ENCODE data around the gene IGSF23. TPM values are rescaled to one million over a fixed set of nuclear protein-coding genes. Genes with fewer than 3 reads are reported as not detected.
"Not testable (repeated sequence)": the region's sequence is repeated elsewhere in the genome, so short reads cannot be mapped to it uniquely, and the experiment has no call there.

The IGSF23 gene
- total RNA-seq, 1 experiment from 2014 or later: not detected

- DNase-seq (ENCODE audit: low spot score): no peak
- Histone ChIP-seq H3K4me1 (ENCODE audit: insufficient read depth, low read length, poor library complexity, severe bottlenecking) (no peaks in the 10 kb centered on the region), H3K27ac (ENCODE audit: low read depth, low read length, poor library complexity, severe bottlenecking) (no peak overlapping the region), H3K9me3 (ENCODE audit: low read depth, low read length, poor library complexity, severe bottlenecking) (no peaks in the 10 kb centered on the region), H3K4me3 (ENCODE audit: low read depth, low read length, poor library complexity, severe bottlenecking) (no peak overlapping the region), H3K27me3 (replicated peaks; ENCODE audit: insufficient read depth, low read depth, low read length, poor library complexity) (no peaks in the 10 kb centered on the region), H3K36me3 (ENCODE audit: insufficient read depth, low read length, poor library complexity, severe bottlenecking) (no peaks in the 10 kb centered on the region)
- CTCF ChIA-PET: no interaction called here
- POLR2A ChIA-PET (ENCODE audit: low non-redundant PET): no interaction called here
- TF ChIP-seq EZH2 (IDR thresholded peaks at IDR 0.05; ENCODE audit: borderline replicate concordance, low read depth, low read length, poor library complexity, severe bottlenecking) (no peak), CTCF (conservative IDR thresholded peaks at IDR 0.05; ENCODE audit: low read depth, low read length) (no peak)
- intact Hi-C loops (cut with micrococcal nuclease; ENCODE audit: unreplicated experiment): no loop called here
- no TSS peak for BruUV-seq (replicated peaks)
Observed at GRCh38 chr19:44628793-44629192, 15.4 kb downstream of the IGSF23 start.

GRCh38 chr19:44631611-44632010 is 18.2 kb downstream of the IGSF23 start:
- H3K27ac ChIP-seq (ENCODE audit: low read depth, low read length, poor library complexity, severe bottlenecking); CTCF ChIA-PET; POLR2A ChIA-PET (ENCODE audit: low non-redundant PET); BruUV-seq (replicated peaks); H3K27me3 ChIP-seq (replicated peaks; ENCODE audit: insufficient read depth, low read depth, low read length, poor library complexity); H3K36me3 ChIP-seq (ENCODE audit: insufficient read depth, low read length, poor library complexity, severe bottlenecking); intact Hi-C loops (cut with micrococcal nuclease; ENCODE audit: unreplicated experiment); H3K4me3 ChIP-seq (ENCODE audit: low read depth, low read length, poor library complexity, severe bottlenecking); DNase-seq (ENCODE audit: low spot score); H3K9me3 ChIP-seq (ENCODE audit: low read depth, low read length, poor library complexity, severe bottlenecking); H3K4me1 ChIP-seq (ENCODE audit: insufficient read depth, low read length, poor library complexity, severe bottlenecking): not testable (repeated sequence)

- intact Hi-C loops (cut with micrococcal nuclease; ENCODE audit: unreplicated experiment); BruUV-seq (replicated peaks); H3K4me1 ChIP-seq (ENCODE audit: insufficient read depth, low read length, poor library complexity, severe bottlenecking); H3K4me3 ChIP-seq (ENCODE audit: low read depth, low read length, poor library complexity, severe bottlenecking); H3K9me3 ChIP-seq (ENCODE audit: low read depth, low read length, poor library complexity, severe bottlenecking); H3K36me3 ChIP-seq (ENCODE audit: insufficient read depth, low read length, poor library complexity, severe bottlenecking); POLR2A ChIA-PET (ENCODE audit: low non-redundant PET); H3K27me3 ChIP-seq (replicated peaks; ENCODE audit: insufficient read depth, low read depth, low read length, poor library complexity); DNase-seq (ENCODE audit: low spot score); H3K27ac ChIP-seq (ENCODE audit: low read depth, low read length, poor library complexity, severe bottlenecking): not testable (repeated sequence)
- CTCF ChIA-PET: interaction anchor here (0.6 kb wide), 1 partner anchor 52 kb away, joined by 3 read pairs; no protein-coding TSS in a partner anchor
Observed at GRCh38 chr19:44634058-44634457, 20.7 kb downstream of the IGSF23 start.

GRCh38 chr19:44634785-44635184 is 21.4 kb downstream of the IGSF23 start:
- no peak for DNase-seq (ENCODE audit: low spot score)
- Histone ChIP-seq H3K27me3 (replicated peaks; ENCODE audit: insufficient read depth, low read depth, low read length, poor library complexity) (no peaks in the 10 kb centered on the region), H3K9me3 (ENCODE audit: low read depth, low read length, poor library complexity, severe bottlenecking) (no peaks in the 10 kb centered on the region), H3K4me1 (ENCODE audit: insufficient read depth, low read length, poor library complexity, severe bottlenecking) (peaks cover 3% of the 10 kb centered on the region), H3K4me3 (ENCODE audit: low read depth, low read length, poor library complexity, severe bottlenecking) (no peak overlapping the region), H3K27ac (ENCODE audit: low read depth, low read length, poor library complexity, severe bottlenecking) (no peak overlapping the region), H3K36me3 (ENCODE audit: insufficient read depth, low read length, poor library complexity, severe bottlenecking) (no peaks in the 10 kb centered on the region)
- no peak for TF ChIP-seq EZH2 (IDR thresholded peaks at IDR 0.05; ENCODE audit: borderline replicate concordance, low read depth, low read length, poor library complexity, severe bottlenecking)
- CTCF ChIA-PET: no interaction called here
- BruUV-seq (replicated peaks): no TSS peak
- POLR2A ChIA-PET (ENCODE audit: low non-redundant PET): no interaction called here
- intact Hi-C loops (cut with micrococcal nuclease; ENCODE audit: unreplicated experiment): no loop called here
